K562 (cell line): ENCODE measurements around the gene HMBS. TPM values are rescaled to one million over a fixed set of nuclear protein-coding genes. Genes with fewer than 3 reads are reported as not detected.

Experiments
- ARID3A ChIP-seq: IDR thresholded peaks from 2 replicates; pipeline ENCODE4 v1.6.1; 2012; ENCODE audit warnings: low read depth, low read length, improper control_type of control experiment, borderline replicate concordance
- ATF6 ChIP-seq: sonication (generic); formaldehyde crosslinking; IDR thresholded peaks from 2 replicates; pipeline ENCODE4 v1.4.0; 2020; ENCODE audit warnings: mild to moderate bottlenecking, missing genetic modification reagents
- CCAR2 ChIP-seq: fragments of 200-400 bp; formaldehyde crosslinking; IDR thresholded peaks from 2 replicates; pipeline ENCODE4 v1.6.1; 2017; ENCODE audit warnings: mild to moderate bottlenecking, low read depth, low read length
- CXXC5 ChIP-seq: fragments of 250-450 bp; sonication (Bioruptor Pico); IDR thresholded peaks from 2 replicates; pipeline ENCODE4 v1.8.0; 2022; ENCODE audit warnings: inconsistent platforms, mild to moderate bottlenecking, moderate library complexity
- JUNB ChIP-seq: fragments of 450-650 bp; formaldehyde crosslinking; conservative IDR thresholded peaks from 2 replicates; pipeline ENCODE4 v1.4.0; 2020; ENCODE audit warnings: mild to moderate bottlenecking
- MAFF ChIP-seq: IDR thresholded peaks from 2 replicates; pipeline ENCODE4 v1.6.1; 2012; ENCODE audit warnings: low read length, improper control_type of control experiment
- NONO ChIP-seq, 2 experiments: fragments of 200-400 bp in 1 of 2; fragments of 450-650 bp in 1 of 2; formaldehyde crosslinking in 1 of 2; IDR thresholded peaks; 2 replicates each; pipeline ENCODE4 v1.6.1; 2017; ENCODE audit warnings: low read depth in 2 of 2, mild to moderate bottlenecking in 2 of 2, moderate library complexity in 2 of 2, low read length in 1 of 2
- THRAP3 ChIP-seq: fragments of 450-650 bp; IDR thresholded peaks from 2 replicates; pipeline ENCODE4 v1.6.1; 2016; ENCODE audit warnings: mild to moderate bottlenecking, inconsistent platforms, borderline replicate concordance
- ZFP36 ChIP-seq: fragments of 150-350 bp; IDR thresholded peaks from 2 replicates; pipeline ENCODE4 v1.6.1; 2018; ENCODE audit warnings: low read length, low read depth; ENCODE audit not compliant: partially characterized antibody
- ZFX ChIP-seq: sonication (generic); formaldehyde crosslinking; IDR thresholded peaks from 2 replicates; pipeline ENCODE4 v1.8.0; 2022; ENCODE audit warnings: mild to moderate bottlenecking, missing genetic modification reagents, moderate library complexity
- polyA plus RNA-seq, 8 experiments: library from polyadenylated mRNA; depleted of rRNA in 4 of 8; stranded (reverse) in 5 of 8; unstranded in 3 of 8; fragments of >200 nt; fragmentation: Nextera tagmentation in 2 of 8; fragmentation: Illumina TruSeq in 1 of 8; extraction: Ambion mirVana in 2 of 8; extraction: Trizol in 1 of 8; gene quantifications; 2 replicates each; pipeline versions ENCODE4 v1.2.1 to v1.2.3, GENCODE V29; 2011 to 2014; ENCODE audit warnings: inconsistent platforms in 1 of 8, missing spikeins in 1 of 8
- total RNA-seq, 7 experiments: library from RNA; depleted of rRNA in 6 of 7; stranded (reverse); fragments of >200 nt in 6 of 7; fragmentation: Illumina TruSeq in 2 of 7; extraction: Trizol in 2 of 7; gene quantifications; 2 replicates each; pipeline versions ENCODE4 v1.2.1 to v1.2.3, GENCODE V29; 2011 to 2021; ENCODE audit warnings: low replicate concordance in 1 of 7
- TF ChIP-seq, protein P1 (sequence below): fragments of 250-450 bp; sonication (Bioruptor Pico); IDR thresholded peaks from 2 replicates; pipeline ENCODE4 v1.5.0; 2021
- TF ChIP-seq, protein P2 (sequence below), 2 experiments: fragments of 450-650 bp in 1 of 2; sonication (generic) in 1 of 2; formaldehyde crosslinking in 1 of 2; IDR thresholded peaks; 2 replicates each; pipeline versions ENCODE4 v1.7.1 to v1.9.0; 2016 to 2022; ENCODE audit warnings: inconsistent platforms in 1 of 2, mild to moderate bottlenecking in 1 of 2, missing genetic modification reagents in 1 of 2

Gene HMBS
- total and polyA plus RNA-seq, 9 of the 15 experiments (the other 6 are each of a cell fraction or from before 2014, with no cell fraction given): 56.9 to 385 (median 286) TPM

DNA sequence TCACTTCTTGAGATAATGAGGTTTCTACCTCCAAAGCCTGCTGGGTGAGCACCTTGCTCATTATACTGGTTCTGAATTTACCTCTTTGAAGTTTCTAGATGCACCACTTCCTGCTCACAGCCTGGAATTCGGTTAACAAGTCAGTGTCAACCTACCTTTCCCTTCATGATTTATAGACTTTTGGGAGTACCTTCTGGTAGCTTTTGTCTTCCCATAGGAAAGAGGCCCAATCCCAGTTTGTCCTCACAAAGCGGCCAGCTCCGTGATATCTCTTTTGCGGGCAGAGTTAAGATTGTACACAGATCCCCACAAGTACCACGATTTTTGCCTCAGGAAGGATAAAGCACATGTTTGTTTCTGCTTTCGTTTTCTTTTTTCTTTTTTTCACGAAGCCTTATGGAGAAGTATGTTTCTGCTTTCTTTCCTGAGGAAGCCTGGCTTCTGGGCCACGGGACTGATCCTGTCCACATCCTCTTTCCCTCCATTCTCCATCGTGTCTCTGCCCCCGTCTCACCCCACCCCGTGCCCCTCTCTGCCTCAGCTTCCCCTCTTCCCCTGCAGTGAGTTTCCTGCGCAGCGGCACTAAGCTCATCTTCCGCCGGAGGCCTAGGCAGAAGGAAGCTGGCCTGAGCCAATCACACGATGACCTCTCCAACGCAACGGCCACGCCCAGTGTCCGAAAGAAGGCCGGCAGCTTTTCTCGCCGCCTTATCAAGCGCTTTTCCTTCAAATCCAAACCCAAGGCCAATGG is 31.0 kb downstream of the HMBS start (continued):
- TF ChIP-seq CCAR2: no peak
- TF ChIP-seq JUNB: no peak
- TF ChIP-seq, protein P1, sequence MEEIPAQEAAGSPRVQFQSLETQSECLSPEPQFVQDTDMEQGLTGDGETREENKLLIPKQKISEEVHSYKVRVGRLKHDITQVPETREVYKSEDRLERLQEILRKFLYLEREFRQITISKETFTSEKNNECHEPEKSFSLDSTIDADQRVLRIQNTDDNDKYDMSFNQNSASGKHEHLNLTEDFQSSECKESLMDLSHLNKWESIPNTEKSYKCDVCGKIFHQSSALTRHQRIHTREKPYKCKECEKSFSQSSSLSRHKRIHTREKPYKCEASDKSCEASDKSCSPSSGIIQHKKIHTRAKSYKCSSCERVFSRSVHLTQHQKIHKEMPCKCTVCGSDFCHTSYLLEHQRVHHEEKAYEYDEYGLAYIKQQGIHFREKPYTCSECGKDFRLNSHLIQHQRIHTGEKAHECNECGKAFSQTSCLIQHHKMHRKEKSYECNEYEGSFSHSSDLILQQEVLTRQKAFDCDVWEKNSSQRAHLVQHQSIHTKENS (CRISPR knock-in tag): no peak
- TF ChIP-seq, protein P2, sequence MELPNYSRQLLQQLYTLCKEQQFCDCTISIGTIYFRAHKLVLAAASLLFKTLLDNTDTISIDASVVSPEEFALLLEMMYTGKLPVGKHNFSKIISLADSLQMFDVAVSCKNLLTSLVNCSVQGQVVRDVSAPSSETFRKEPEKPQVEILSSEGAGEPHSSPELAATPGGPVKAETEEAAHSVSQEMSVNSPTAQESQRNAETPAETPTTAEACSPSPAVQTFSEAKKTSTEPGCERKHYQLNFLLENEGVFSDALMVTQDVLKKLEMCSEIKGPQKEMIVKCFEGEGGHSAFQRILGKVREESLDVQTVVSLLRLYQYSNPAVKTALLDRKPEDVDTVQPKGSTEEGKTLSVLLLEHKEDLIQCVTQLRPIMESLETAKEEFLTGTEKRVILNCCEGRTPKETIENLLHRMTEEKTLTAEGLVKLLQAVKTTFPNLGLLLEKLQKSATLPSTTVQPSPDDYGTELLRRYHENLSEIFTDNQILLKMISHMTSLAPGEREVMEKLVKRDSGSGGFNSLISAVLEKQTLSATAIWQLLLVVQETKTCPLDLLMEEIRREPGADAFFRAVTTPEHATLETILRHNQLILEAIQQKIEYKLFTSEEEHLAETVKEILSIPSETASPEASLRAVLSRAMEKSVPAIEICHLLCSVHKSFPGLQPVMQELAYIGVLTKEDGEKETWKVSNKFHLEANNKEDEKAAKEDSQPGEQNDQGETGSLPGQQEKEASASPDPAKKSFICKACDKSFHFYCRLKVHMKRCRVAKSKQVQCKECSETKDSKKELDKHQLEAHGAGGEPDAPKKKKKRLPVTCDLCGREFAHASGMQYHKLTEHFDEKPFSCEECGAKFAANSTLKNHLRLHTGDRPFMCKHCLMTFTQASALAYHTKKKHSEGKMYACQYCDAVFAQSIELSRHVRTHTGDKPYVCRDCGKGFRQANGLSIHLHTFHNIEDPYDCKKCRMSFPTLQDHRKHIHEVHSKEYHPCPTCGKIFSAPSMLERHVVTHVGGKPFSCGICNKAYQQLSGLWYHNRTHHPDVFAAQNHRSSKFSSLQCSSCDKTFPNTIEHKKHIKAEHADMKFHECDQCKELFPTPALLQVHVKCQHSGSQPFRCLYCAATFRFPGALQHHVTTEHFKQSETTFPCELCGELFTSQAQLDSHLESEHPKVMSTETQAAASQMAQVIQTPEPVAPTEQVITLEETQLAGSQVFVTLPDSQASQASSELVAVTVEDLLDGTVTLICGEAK (IDR thresholded peaks at IDR 0.05): no peak
- TF ChIP-seq, protein P2 (CRISPR knock-in tag; IDR thresholded peaks at IDR 0.05): no peak
- peak; percentile 66 for TF ChIP-seq ZFX (CRISPR knock-in tag)
- peak; percentile 34; the same call in 1 of the 2 replicates for TF ChIP-seq CXXC5 (CRISPR knock-in tag)
- TF ChIP-seq MAFF: no peak
- no peak for TF ChIP-seq ZFP36
- TF ChIP-seq THRAP3: no peak
- TF ChIP-seq ATF6 (CRISPR knock-in tag): no peak
- no peak for TF ChIP-seq NONO (IDR thresholded peaks at IDR 0.05; ENCODE audit: low read depth in 2 of 2, low read length in 1 of 2)
- TF ChIP-seq ARID3A: no peak
